ENCODE data around the gene NHP2.

GRCh38 chr5:178143246-178143645 is 10.4 kb downstream of the NHP2 start:
- TF ChIP-seq POLR2AphosphoS5 (IDR thresholded peaks at IDR 0.05; ENCODE audit: low read depth, low read length): no peak
- no peak for TF ChIP-seq TAF1 (IDR thresholded peaks at IDR 0.05; ENCODE audit: low read depth, low read length)
- no peak for TF ChIP-seq POLR2A (IDR thresholded peaks at IDR 0.05; ENCODE audit: low read depth, low read length)
- TF ChIP-seq PAX5 (IDR thresholded peaks at IDR 0.05; ENCODE audit: insufficient read depth, low read length, severe bottlenecking): no peak
- TF ChIP-seq SPI1 (IDR thresholded peaks at IDR 0.05; ENCODE audit: low read depth, low read length): no peak
